GM19463 (cell line): ENCODE data around the gene SH3PXD2A.

ENCODE experiments used
- ATAC-seq: cut with Tn5 transposase; IDR thresholded peaks from one replicate; pipeline ENCODE4 v1.9.1; 2021; ENCODE audit warnings: mild to moderate bottlenecking, moderate library complexity; ENCODE audit not compliant: unreplicated experiment

Gene SH3PXD2A

GRCh38 chr10:103711351-103711994 lies 143.9 kb downstream of the SH3PXD2A start:
- ATAC-seq: no peak

- no peak for ATAC-seq
Measured at GRCh38 chr10:103710490-103710889, 144.9 kb downstream of the SH3PXD2A start.

DNA sequence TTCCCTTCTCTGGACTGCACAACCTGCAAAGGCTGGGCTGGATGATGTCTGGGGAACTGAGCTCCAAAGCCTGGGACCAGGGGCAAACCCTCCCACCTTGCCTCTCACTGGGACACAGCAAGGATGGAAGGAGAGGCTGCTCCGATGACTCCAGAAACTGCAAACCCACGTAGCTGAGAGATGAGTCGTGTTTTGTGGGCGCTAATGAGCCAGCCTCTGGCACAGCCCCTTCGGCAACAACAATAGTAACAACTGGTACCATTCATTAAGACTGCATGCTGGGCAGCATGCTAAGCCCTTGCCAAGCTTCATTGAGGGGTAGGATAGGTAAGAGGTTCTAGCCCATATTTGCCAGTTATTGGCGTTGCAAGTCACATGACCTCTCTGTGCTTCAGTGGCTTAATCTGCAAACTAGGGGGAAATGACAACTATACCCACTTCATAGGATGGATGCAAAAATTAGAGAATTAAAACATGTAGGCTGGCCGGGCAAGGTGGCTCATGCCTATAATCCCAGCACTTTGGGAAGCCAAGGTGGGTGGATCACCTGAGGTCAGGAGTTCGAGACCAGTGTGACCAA lies 145.9 kb downstream of the SH3PXD2A start:
- no peak for ATAC-seq

DNA sequence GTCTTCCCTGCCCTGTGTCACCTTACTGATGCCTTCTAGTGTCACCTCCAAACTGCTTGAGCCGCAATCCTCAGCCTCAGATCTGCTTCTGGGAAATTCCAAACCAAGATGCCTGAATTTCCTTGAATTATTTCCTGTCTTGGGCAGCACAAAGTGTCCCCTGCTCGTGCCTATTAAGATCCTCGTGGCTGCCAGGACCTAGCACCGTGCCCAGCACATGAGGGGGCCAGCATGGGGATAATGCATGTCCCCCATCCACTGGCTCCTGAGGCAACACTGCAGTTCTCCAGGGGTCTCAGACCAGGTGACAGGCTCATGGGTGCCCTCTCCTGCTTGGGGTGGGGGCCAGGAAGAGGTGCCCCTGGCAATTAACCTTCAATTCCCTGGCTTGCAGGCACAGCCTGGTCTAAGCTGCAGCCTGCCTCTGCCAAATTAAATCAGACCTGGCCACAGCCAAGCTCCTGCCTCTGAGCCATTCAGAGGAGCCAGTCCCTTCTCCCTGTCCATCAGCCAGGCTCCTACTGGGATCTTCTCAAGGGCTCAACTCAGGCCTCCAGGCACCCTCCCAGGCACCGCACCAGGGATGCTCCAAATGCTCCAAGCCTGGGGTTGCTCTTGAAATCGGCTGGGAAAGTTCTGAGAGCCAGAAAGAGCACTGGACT lies 146.6 kb downstream of the SH3PXD2A start:
- no peak for ATAC-seq

DNA sequence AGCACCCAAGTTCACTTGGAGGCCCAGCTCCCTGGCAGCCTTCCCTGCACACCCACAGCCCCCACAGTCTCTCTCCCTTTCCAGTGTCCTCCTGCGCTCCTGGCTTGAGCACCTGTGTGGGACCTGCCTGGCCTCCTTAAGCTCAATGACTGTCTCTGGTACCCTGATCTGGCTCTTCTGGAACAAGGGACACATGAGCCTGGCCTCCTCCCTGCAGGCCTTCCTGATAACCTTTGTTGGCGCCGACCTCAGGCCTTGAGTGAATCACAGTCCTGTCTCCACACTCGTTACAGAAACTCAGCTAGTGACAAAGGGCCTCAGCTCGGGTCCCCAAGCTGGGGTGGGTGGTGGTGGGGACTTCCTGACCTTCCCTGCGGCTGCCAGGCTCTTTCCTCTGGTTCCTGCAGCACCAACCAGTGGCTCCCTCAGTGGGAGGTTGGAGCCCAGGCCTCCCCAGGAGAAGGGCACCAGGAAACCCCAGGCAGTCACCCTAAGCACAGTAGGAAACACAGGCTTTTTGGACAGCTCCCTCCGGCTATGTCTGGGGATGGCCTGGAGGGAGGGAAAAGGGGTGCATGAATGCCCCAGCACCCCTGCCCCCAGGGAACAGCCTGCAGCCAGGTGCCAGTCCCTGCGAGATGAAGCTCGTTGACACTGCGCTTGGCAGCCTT lies 147.3 kb downstream of the SH3PXD2A start:
- no peak for ATAC-seq

DNA sequence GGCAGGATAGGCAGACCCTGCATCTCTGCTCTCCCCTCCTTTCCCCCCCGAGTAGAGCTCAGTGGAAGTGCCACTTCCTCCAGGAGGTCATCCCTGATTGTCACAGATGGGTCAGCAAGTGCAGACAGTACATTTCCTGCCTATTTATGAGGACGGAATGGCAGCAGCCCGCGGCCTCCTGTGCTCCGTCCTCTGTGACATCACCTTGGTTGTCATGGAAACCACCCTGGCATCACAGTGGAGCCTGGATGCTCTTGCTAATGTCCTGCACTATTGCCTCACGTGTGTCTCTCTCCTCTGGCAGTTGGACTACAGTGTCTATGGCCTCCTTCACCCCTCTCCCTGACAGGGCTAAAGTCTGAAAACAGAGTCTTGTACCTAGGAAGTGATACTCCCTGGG lies 148.6 kb downstream of the SH3PXD2A start:
- no peak for ATAC-seq

DNA sequence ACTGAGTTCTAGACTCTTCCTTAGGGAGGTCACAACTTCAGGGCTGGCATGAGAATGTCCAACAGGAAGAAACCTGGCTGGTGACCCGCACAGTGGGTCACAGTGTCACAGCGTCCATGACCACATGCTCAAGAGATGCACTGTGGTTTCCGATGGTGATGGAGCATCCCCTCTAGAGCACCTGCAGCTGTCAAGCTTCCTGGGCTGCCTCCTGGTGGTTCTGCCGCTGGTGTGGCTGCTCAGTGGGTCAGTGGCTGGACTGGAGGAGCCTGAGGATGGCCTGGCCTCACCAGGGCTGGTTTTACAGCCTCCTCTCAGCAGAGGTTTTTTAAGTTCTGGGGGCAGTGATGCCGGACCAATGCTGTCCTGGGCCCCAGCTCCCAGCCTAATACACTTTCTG lies 149.3 kb downstream of the SH3PXD2A start:
- ATAC-seq: no peak

GRCh38 chr10:103703941-103704919 lies 151.1 kb downstream of the SH3PXD2A start:
- peak; percentile 51 for ATAC-seq

GRCh38 chr10:103701380-103702222 lies 153.8 kb downstream of the SH3PXD2A start:
- no peak for ATAC-seq

GRCh38 chr10:103700436-103700715 lies 155.0 kb downstream of the SH3PXD2A start:
- no peak for ATAC-seq

DNA sequence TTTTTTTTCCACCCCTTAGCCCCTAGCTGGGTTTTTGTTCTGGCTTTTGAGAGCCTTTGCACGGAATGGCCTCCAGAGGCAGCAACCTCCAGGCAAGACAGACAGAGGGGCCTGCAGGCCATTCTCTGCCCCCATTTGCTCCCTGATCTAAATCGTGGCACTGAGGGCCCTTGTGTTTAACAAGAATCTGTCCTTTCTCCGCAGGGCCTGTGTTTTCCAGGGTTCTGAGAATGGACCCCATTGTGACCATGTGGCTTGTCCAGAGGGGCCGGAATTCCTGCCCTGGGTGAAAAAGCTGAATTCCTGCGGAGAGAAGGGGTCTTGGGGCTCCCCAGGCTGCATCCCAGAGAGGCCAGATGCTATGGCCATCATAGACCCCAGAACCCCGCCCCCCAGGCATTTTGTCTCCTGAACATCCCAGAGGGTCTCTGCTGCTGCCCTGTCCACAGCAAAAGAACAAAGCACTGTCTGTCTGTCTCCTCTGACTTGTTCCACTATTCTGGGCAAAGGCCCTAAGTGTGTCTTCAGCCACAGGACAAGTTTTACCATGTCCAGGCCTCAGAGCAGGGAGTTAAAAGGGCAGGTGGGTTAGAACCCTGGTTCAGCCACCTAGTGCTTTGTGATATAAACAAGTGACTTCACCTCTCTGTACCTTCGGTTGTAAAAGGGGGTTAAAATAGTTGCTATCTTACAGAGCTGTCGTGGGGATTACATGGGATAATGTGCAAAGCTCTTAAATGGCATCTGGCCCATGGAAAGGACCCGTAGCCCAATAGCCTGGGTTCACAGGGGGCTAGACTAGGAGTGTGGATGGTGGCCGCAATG lies 155.6 kb downstream of the SH3PXD2A start:
- no peak for ATAC-seq

- ATAC-seq: no peak
Measured at GRCh38 chr10:103698266-103698665, 157.1 kb downstream of the SH3PXD2A start.

- no peak for ATAC-seq
Measured at GRCh38 chr10:103697787-103698186, 157.6 kb downstream of the SH3PXD2A start.

GRCh38 chr10:103696411-103697145 lies 158.8 kb downstream of the SH3PXD2A start:
- ATAC-seq: peak; percentile 42

DNA sequence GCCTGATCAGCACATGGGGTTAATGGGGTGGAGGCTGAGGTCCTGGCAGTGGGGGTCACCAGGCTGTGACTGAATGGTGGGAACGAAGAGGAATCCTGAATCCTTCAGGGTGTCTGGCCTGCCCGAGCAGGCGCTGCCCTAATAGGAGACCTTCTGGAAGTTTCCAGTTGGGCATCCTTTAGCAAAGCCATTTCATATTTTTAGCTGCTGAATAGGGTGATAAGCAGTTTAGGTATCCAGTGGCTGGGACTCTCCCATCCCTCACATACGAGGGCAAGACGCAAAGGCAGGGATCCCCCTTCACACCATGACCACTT lies 159.3 kb downstream of the SH3PXD2A start:
- no peak for ATAC-seq

DNA sequence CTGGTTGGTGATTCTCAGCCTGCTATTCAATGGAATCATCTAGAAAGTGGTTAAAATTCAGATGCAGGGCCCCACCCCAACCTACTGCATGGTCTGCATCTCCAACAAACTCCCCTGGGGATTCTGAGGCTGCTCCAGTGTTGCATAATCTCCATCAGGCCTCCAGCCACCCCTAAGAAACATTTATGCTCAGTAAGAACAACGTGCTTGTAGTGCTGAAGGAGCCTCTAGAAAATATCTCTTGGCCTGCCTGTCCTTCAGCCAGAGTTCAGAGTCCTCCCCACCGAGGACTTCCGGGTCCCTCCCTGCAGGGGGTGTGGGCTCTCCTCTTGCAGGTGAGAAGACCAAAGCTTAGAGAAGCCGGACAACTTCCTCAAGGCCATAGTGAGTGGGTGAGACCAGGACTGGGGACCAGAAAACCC lies 159.8 kb downstream of the SH3PXD2A start:
- no peak for ATAC-seq

DNA sequence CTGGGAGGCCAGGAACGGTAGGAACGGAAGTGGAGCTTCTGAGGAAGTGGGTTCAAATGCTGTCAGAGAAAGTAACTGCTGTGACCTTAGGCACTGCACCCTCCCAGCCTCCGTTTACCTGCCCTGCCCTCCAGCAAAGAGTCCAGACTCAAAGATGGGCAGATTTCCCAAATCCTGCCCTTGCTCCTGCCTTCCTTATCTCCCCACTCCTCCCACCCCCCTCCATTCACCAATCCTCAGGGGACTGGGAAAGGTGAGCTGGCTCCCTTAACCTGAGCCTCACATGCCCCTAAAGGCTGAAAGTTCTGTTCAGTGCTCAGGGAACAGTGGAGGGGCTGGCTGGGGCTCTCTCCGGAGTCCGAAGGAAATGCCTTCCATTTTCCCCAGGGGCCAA lies 161.6 kb downstream of the SH3PXD2A start:
- ATAC-seq: no peak

DNA sequence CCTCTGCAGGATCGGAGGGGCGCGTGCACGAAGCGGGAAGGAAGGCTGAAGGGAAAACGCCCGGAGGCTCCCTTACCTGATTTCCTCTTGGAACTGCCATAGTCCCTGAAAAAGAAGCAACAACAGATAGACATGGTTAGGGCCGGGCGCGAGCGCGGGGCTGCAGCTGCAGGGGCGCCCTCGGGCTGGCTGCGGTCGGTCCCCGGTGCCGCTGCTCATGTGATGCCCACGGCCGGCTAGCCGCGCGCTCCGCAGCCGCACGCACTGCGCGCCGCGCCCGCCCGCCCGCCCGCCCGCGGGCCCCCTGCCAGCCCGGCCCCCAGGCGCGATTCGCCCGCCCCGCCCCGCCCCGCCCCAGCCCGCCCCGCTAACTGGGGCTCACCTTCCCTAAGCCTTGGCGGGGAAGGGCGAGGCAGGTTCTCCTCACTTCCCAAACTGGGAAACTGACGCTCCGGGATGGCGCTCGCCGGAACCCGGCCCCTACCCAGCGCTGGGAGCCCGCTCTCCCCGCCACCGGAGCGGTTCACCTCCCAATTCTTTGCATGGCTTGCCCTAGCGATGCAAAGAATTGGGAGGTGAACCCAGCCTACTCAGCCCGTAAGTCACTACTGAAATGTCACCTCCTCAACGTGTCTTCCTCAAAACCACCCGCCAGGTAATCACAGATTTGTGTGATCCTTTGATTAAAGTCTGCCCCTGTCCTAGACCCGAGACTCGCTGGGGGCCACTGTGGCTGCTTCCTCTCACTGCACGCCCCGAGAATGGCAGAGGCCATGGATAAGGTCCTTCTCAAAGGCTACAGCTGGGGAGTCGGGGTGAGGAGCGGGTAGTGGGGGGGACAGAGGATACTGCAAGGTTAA lies 162.2 kb downstream of the SH3PXD2A start:
- ATAC-seq: peak; percentile 15
